Activated CD4-positive, alpha-beta memory T cell treated with anti-CD3 and anti-CD28 coated beads for 36 hours (primary cell): Measurements from ENCODE around the gene CYP27B1. TPM values are rescaled to one million over a fixed set of nuclear protein-coding genes. Genes with fewer than 3 reads are reported as not detected.

Experiments used
- CTCF ChIA-PET: fragments of 350-600 bp; sonication (Branson Sonifier 250); formaldehyde crosslinking; loops from one replicate; lab custom pipeline; 2021; ENCODE audit warnings: antibody characterized with exemption, inconsistent platforms; lab: Charles Lee
- POLR2A ChIA-PET: fragments of 350-600 bp; sonication (Branson Sonifier 250); formaldehyde crosslinking; loops from one replicate; lab custom pipeline; 2021; ENCODE audit warnings: antibody characterized with exemption; lab: Charles Lee
- DNase-seq: peaks from one replicate; pipeline ENCODE4 v3.0.0-alpha.2; 2020
- H3K27ac Mint-ChIP-seq: one replicate; pipeline ENCODE4 v1.8.0; 2021; ENCODE audit warnings: mixed read lengths
- H3K27me3 Mint-ChIP-seq: one replicate; pipeline ENCODE4 v1.8.0; 2021; ENCODE audit warnings: mixed read lengths
- H3K36me3 Mint-ChIP-seq: one replicate; pipeline ENCODE4 v1.8.0; 2021; ENCODE audit warnings: mixed read lengths
- H3K4me1 Mint-ChIP-seq: one replicate; pipeline ENCODE4 v1.8.0; 2021; ENCODE audit warnings: low read depth, mixed read lengths
- H3K4me3 Mint-ChIP-seq: one replicate; pipeline ENCODE4 v1.8.0; 2021; ENCODE audit warnings: mild to moderate bottlenecking, mixed read lengths
- H3K9me3 Mint-ChIP-seq: one replicate; pipeline ENCODE4 v1.8.0; 2021; ENCODE audit warnings: mixed read lengths
- intact Hi-C: fragments of 100-400 bp; cut with micrococcal nuclease; formaldehyde crosslinking; loops from one replicate; pipeline ENCODE4 v1.15.1; 2023
- total RNA-seq, 2 experiments: library from RNA; stranded (reverse); gene quantifications; one replicate each; pipeline ENCODE4 v1.2.3, GENCODE V29; 2021

CYP27B1 gene
- total RNA-seq, 2 experiments from 2014 or later, result 7.1 to 8.2 TPM

GRCh38 chr12:57765003-57765697 lies 1.7 kb downstream of the CYP27B1 start:
- POLR2A ChIA-PET, result interaction anchor here (0.8 to 1.3 kb wide), 5 partner anchors 9 to 20 kb away, joined by 3 to 5 read pairs (median 3); partner anchors contain the start of genes MARCHF9 and TSPAN31
- DNase-seq, result peak; percentile 79
- Mint-ChIP-seq H3K4me3 (peak overlapping the region; percentile 86), H3K27me3 (peaks cover 2% of the 10 kb centered on the region), H3K36me3 (peaks cover 26% of the 10 kb centered on the region), H3K9me3 (no peaks in the 10 kb centered on the region), H3K27ac (peak overlapping the region; percentile 77), H3K4me1 (peaks cover 28% of the 10 kb centered on the region)
- CTCF ChIA-PET, result interaction anchor here (0.6 to 5.1 kb wide), 8 partner anchors 8 to 174 kb away, joined by 3 to 52 read pairs (median 4); partner anchors contain the start of genes CDK4, PIP4K2C and TSFM
- intact Hi-C loops, result loop anchor here (1.0 to 2.0 kb wide), 2 partner anchors 9 to 134 kb away; no protein-coding TSS in a partner anchor

GRCh38 chr12:57764662-57765002 lies 2.2 kb downstream of the CYP27B1 start:
- CTCF ChIA-PET, result interaction anchor here (0.6 to 5.1 kb wide), 8 partner anchors 8 to 173 kb away, joined by 3 to 52 read pairs (median 4); partner anchors contain the start of genes CDK4, PIP4K2C and TSFM
- H3K4me1 Mint-ChIP-seq, result peaks cover 31% of the 10 kb centered on the region
- intact Hi-C loops, result loop anchor here (1.0 to 2.0 kb wide), 2 partner anchors 8 to 134 kb away; no protein-coding TSS in a partner anchor
- H3K27me3 Mint-ChIP-seq, result peaks cover 2% of the 10 kb centered on the region
- H3K27ac Mint-ChIP-seq, result peak overlapping the region; percentile 77
- peak; percentile 51 for DNase-seq
- POLR2A ChIA-PET, result interaction anchor here (0.8 to 1.3 kb wide), 4 partner anchors 8 to 20 kb away, joined by 3 to 5 read pairs (median 4); partner anchors contain the start of genes MARCHF9 and TSPAN31
- H3K36me3 Mint-ChIP-seq, result peaks cover 24% of the 10 kb centered on the region
- H3K9me3 Mint-ChIP-seq, result no peaks in the 10 kb centered on the region
- H3K4me3 Mint-ChIP-seq, result peak overlapping the region; percentile 86

GRCh38 chr12:57763881-57764661 lies 2.8 kb downstream of the CYP27B1 start:
- no peak overlapping the region for H3K27ac Mint-ChIP-seq
- ChIA-PET POLR2A (interaction anchor here (0.8 to 1.3 kb wide), 5 partner anchors 7 to 19 kb away, joined by 3 to 5 read pairs (median 4); partner anchors contain the start of genes EEF1AKMT3, MARCHF9, METTL1 and TSPAN31), CTCF (interaction anchor here (0.6 to 5.1 kb wide), 8 partner anchors 7 to 173 kb away, joined by 3 to 52 read pairs (median 4); partner anchors contain the start of genes CDK4, PIP4K2C and TSFM)
- H3K4me1 Mint-ChIP-seq, result peaks cover 35% of the 10 kb centered on the region
- peak overlapping the region; percentile 86 for H3K4me3 Mint-ChIP-seq
- H3K27me3 Mint-ChIP-seq, result peaks cover 2% of the 10 kb centered on the region
- intact Hi-C loops, result loop anchor here (2.0 kb wide), 1 partner anchor 135 kb away; no protein-coding TSS in a partner anchor
- no peaks in the 10 kb centered on the region for H3K9me3 Mint-ChIP-seq
- no peak for DNase-seq
- peaks cover 27% of the 10 kb centered on the region for H3K36me3 Mint-ChIP-seq

- no peak overlapping the region for H3K4me3 Mint-ChIP-seq
- ChIA-PET CTCF (interaction anchor here (0.6 kb wide), 1 partner anchor 84 kb away, joined by 3 read pairs; the partner anchor contains the start of gene CTDSP2), POLR2A (no interaction called here)
- intact Hi-C loops, result no loop called here
- H3K9me3 Mint-ChIP-seq, result no peaks in the 10 kb centered on the region
- DNase-seq, result no peak
- peaks cover 38% of the 10 kb centered on the region for H3K4me1 Mint-ChIP-seq
- H3K36me3 Mint-ChIP-seq, result peaks cover 22% of the 10 kb centered on the region
- H3K27ac Mint-ChIP-seq, result no peak overlapping the region
- peaks cover 2% of the 10 kb centered on the region for H3K27me3 Mint-ChIP-seq
Measured at GRCh38 chr12:57762463-57762862, 4.4 kb downstream of the CYP27B1 start.

- peaks cover 38% of the 10 kb centered on the region for H3K4me1 Mint-ChIP-seq
- no peak overlapping the region for H3K4me3 Mint-ChIP-seq
- no peak for DNase-seq
- no peaks in the 10 kb centered on the region for H3K9me3 Mint-ChIP-seq
- peaks cover 2% of the 10 kb centered on the region for H3K27me3 Mint-ChIP-seq
- ChIA-PET POLR2A (no interaction called here), CTCF (interaction anchor here (1.2 to 1.4 kb wide), 3 partner anchors 11 to 144 kb away, joined by 3 read pairs; partner anchors contain the start of gene EEF1AKMT3)
- H3K27ac Mint-ChIP-seq, result no peak overlapping the region
- peaks cover 26% of the 10 kb centered on the region for H3K36me3 Mint-ChIP-seq
- intact Hi-C loops, result no loop called here
Measured at GRCh38 chr12:57761391-57761998, 5.4 kb downstream of the CYP27B1 start.

- no peak for DNase-seq
- intact Hi-C loops, result no loop called here
- Mint-ChIP-seq H3K27ac (no peak overlapping the region), H3K27me3 (no peaks in the 10 kb centered on the region), H3K4me3 (no peak overlapping the region), H3K36me3 (peaks cover 26% of the 10 kb centered on the region), H3K4me1 (peaks cover 33% of the 10 kb centered on the region), H3K9me3 (no peaks in the 10 kb centered on the region)
- CTCF ChIA-PET, result interaction anchor here (0.6 to 1.4 kb wide), 7 partner anchors 12 to 1390 kb away, joined by 3 to 6 read pairs (median 4); partner anchors contain the start of gene EEF1AKMT3
- POLR2A ChIA-PET, result no interaction called here
Measured at GRCh38 chr12:57760347-57760982, 6.4 kb downstream of the CYP27B1 start.

GRCh38 chr12:57759360-57759980 lies 7.4 kb downstream of the CYP27B1 start:
- Mint-ChIP-seq H3K27ac (no peak overlapping the region), H3K4me3 (no peak overlapping the region), H3K36me3 (peaks cover 26% of the 10 kb centered on the region), H3K4me1 (peaks cover 34% of the 10 kb centered on the region), H3K27me3 (no peaks in the 10 kb centered on the region), H3K9me3 (no peaks in the 10 kb centered on the region)
- CTCF ChIA-PET, result interaction anchor here (0.7 to 1.9 kb wide), 17 partner anchors 8 to 146 kb away, joined by 3 to 9 read pairs (median 5); partner anchors contain the start of genes EEF1AKMT3, METTL1, TSFM and TSPAN31
- DNase-seq, result peak; percentile 57
- intact Hi-C loops, result loop anchor here (10.0 kb wide), 1 partner anchor 685 kb away; the partner anchor contains the start of gene NEMP1
- POLR2A ChIA-PET, result no interaction called here

GRCh38 chr12:57758552-57759359 lies 8.1 kb downstream of the CYP27B1 start:
- Mint-ChIP-seq H3K4me3 (no peak overlapping the region), H3K9me3 (no peaks in the 10 kb centered on the region), H3K36me3 (peaks cover 26% of the 10 kb centered on the region), H3K27ac (no peak overlapping the region), H3K27me3 (no peaks in the 10 kb centered on the region), H3K4me1 (peaks cover 36% of the 10 kb centered on the region)
- intact Hi-C loops, result loop anchor here (10.0 kb wide), 1 partner anchor 684 kb away; the partner anchor contains the start of gene NEMP1
- ChIA-PET CTCF (interaction anchor here (0.7 to 1.9 kb wide), 15 partner anchors 8 to 146 kb away, joined by 3 to 9 read pairs (median 5); partner anchors contain the start of genes EEF1AKMT3, METTL1, TSFM and TSPAN31), POLR2A (no interaction called here)
- no peak for DNase-seq

GRCh38 chr12:57757771-57758170 lies 9.1 kb downstream of the CYP27B1 start:
- no peak overlapping the region for H3K27ac Mint-ChIP-seq
- CTCF ChIA-PET, result interaction anchor here (0.6 to 2.3 kb wide), 8 partner anchors 9 to 1017 kb away, joined by 3 to 52 read pairs (median 8); partner anchors contain the start of gene CYP27B1
- no peaks in the 10 kb centered on the region for H3K27me3 Mint-ChIP-seq
- intact Hi-C loops, result loop anchor here (10.0 kb wide), 1 partner anchor 683 kb away; the partner anchor contains the start of gene NEMP1
- POLR2A ChIA-PET, result no interaction called here
- no peak overlapping the region for H3K4me3 Mint-ChIP-seq
- H3K36me3 Mint-ChIP-seq, result peaks cover 19% of the 10 kb centered on the region
- no peak for DNase-seq
- H3K9me3 Mint-ChIP-seq, result no peaks in the 10 kb centered on the region
- peaks cover 39% of the 10 kb centered on the region for H3K4me1 Mint-ChIP-seq
